SK-N-SH (cell line): ENCODE data around the gene ASAP3. TPM values are rescaled to one million over a fixed set of nuclear protein-coding genes. Genes with fewer than 3 reads are reported as not detected.

Experiments used
- CTCF ChIA-PET: fragments of 300-600, 350-600 bp; formaldehyde crosslinking; extraction: SDS; loops from one replicate; lab custom pipeline; 2021; lab: Yijun Ruan, JAX
- POLR2A ChIA-PET: fragments of 350-600 bp; sonication (Branson Sonifier 250); formaldehyde crosslinking; extraction: SDS; loops from one replicate; lab custom pipeline; 2020; ENCODE audit warnings: antibody characterized with exemption, inconsistent platforms; lab: Yijun Ruan, JAX
- DNase-seq: peaks from one replicate; pipeline ENCODE4 v3.0.0; 2012
- H2AFZ ChIP-seq: fragments of 200-600 bp; sonication (generic); 2 replicates; pipeline ENCODE4 v1.8.1; 2016; ENCODE audit warnings: antibody characterized with exemption, mild to moderate bottlenecking, low read depth
- H3F3A ChIP-seq: fragments of 200-600 bp; sonication (generic); replicated peaks from 2 replicates; pipeline ENCODE3; 2016; ENCODE audit warnings: antibody characterized with exemption, mild to moderate bottlenecking; ENCODE audit not compliant: insufficient read depth
- H3K27ac ChIP-seq, 2 experiments: fragments of 200-500 bp in 1 of 2; fragments of 200-600 bp in 1 of 2; sonication (Bioruptor generic) in 1 of 2; sonication (generic), shearing (Covaris generic) in 1 of 2; 2 replicates each; pipeline versions ENCODE4 v1.5.1 to v1.6.1; 2014 to 2016; ENCODE audit warnings: low read depth in 2 of 2, inconsistent platforms in 1 of 2, low read length in 1 of 2, mild to moderate bottlenecking in 1 of 2, mixed read lengths in 1 of 2
- H3K27me3 ChIP-seq: fragments of 200-600 bp; sonication (generic), shearing (Covaris generic); 2 replicates; pipeline ENCODE4 v1.6.1; 2016; ENCODE audit warnings: mixed run types; ENCODE audit not compliant: insufficient read depth
- H3K36me3 ChIP-seq, 2 experiments: fragments of 200-500 bp in 1 of 2; fragments of 200-600 bp in 1 of 2; sonication (Bioruptor generic) in 1 of 2; sonication (generic) in 1 of 2; replicated peaks in 1 of 2; 2 replicates each; pipeline versions ENCODE3 to v1.5.1; 2014 to 2016; ENCODE audit warnings: low read length in 1 of 2, mild to moderate bottlenecking in 1 of 2; ENCODE audit not compliant: insufficient read depth in 2 of 2, control insufficient read depth in 1 of 2
- H3K4me1 ChIP-seq, 2 experiments: fragments of 200-500 bp in 1 of 2; fragments of 200-600 bp in 1 of 2; sonication (Bioruptor generic) in 1 of 2; sonication (generic), shearing (Covaris generic) in 1 of 2; 2 replicates each; pipeline versions ENCODE4 v1.5.1 to v1.6.1; 2014 to 2016; ENCODE audit warnings: low read depth in 1 of 2, low read length in 1 of 2, mixed run types in 1 of 2; ENCODE audit not compliant: insufficient read depth in 2 of 2, control insufficient read depth in 1 of 2
- H3K4me2 ChIP-seq: fragments of 200-600 bp; sonication (generic), shearing (Covaris generic); 2 replicates; pipeline ENCODE4 v1.6.1; 2017; ENCODE audit warnings: mixed run types
- H3K4me3 ChIP-seq, 2 experiments: fragments of 200-500 bp in 1 of 2; fragments of 200-600 bp in 1 of 2; sonication (Bioruptor generic) in 1 of 2; sonication (generic), shearing (Covaris generic) in 1 of 2; 2 replicates each; pipeline versions ENCODE4 v1.5.1 to v1.8.1; 2014 to 2016; ENCODE audit warnings: low read depth in 2 of 2, inconsistent platforms in 1 of 2, low read length in 1 of 2, mild to moderate bottlenecking in 1 of 2, mixed read lengths in 1 of 2, moderate library complexity in 1 of 2
- H3K79me2 ChIP-seq: fragments of 200-600 bp; sonication (generic); 2 replicates; pipeline ENCODE4 v1.8.1; 2017; ENCODE audit warnings: mild to moderate bottlenecking; ENCODE audit not compliant: insufficient read depth
- H3K9ac ChIP-seq: fragments of 200-600 bp; sonication (generic); 2 replicates; pipeline ENCODE4 v1.6.1; 2017; ENCODE audit warnings: mixed run types
- H3K9me2 ChIP-seq: fragments of 200-600 bp; sonication (generic); 2 replicates; pipeline ENCODE4 v1.6.1; 2017; ENCODE audit warnings: mixed run types
- H3K9me3 ChIP-seq: fragments of 200-600 bp; sonication (generic); 2 replicates; pipeline ENCODE4 v1.6.1; 2017; ENCODE audit warnings: mixed run types, mild to moderate bottlenecking, moderate library complexity
- H4K20me1 ChIP-seq: fragments of 200-600 bp; sonication (generic); 2 replicates; pipeline ENCODE4 v1.6.1; 2017; ENCODE audit warnings: mild to moderate bottlenecking, mixed run types; ENCODE audit not compliant: insufficient read depth
- CHD2 ChIP-seq: fragments of 150-350 bp; IDR thresholded peaks from 2 replicates; pipeline ENCODE4 v1.6.1; 2018; ENCODE audit warnings: low read length; ENCODE audit not compliant: partially characterized antibody
- ELF1 ChIP-seq: IDR thresholded peaks from 2 replicates; pipeline ENCODE4 v1.4.0; 2012
- EP300 ChIP-seq, 2 experiments: IDR thresholded peaks; 2 replicates each; pipeline versions ENCODE4 v1.4.0 to v1.6.1; 2012; ENCODE audit warnings: borderline replicate concordance in 1 of 2, low read depth in 1 of 2, low read length in 1 of 2
- FOSL2 ChIP-seq: IDR thresholded peaks from 2 replicates; pipeline ENCODE4 v1.4.0; 2012; ENCODE audit warnings: low read depth, mild to moderate bottlenecking, moderate library complexity, borderline replicate concordance
- FOXJ3 ChIP-seq: sonication (generic); formaldehyde crosslinking; IDR thresholded peaks from 2 replicates; pipeline ENCODE4 v1.5.1; 2020; ENCODE audit warnings: mild to moderate bottlenecking, missing genetic modification reagents
- FOXM1 ChIP-seq: IDR thresholded peaks from 2 replicates; pipeline ENCODE4 v1.4.0; 2012; ENCODE audit warnings: low read depth, mild to moderate bottlenecking
- GABPA ChIP-seq: IDR thresholded peaks from 2 replicates; pipeline ENCODE4 v1.4.0; 2012; ENCODE audit warnings: low read depth, mild to moderate bottlenecking
- IRF3 ChIP-seq: fragments of 150-350 bp; IDR thresholded peaks from 2 replicates; pipeline ENCODE4 v1.6.1; 2016; ENCODE audit warnings: mild to moderate bottlenecking, low read depth, low read length
- JUND ChIP-seq: IDR thresholded peaks from 2 replicates; pipeline ENCODE4 v1.4.0; 2012
- MXI1 ChIP-seq: IDR thresholded peaks from 2 replicates; pipeline ENCODE4 v1.6.1; 2012; ENCODE audit warnings: mild to moderate bottlenecking, low read depth, low read length, improper control_type of control experiment
- NFIC ChIP-seq: IDR thresholded peaks from 2 replicates; pipeline ENCODE4 v1.4.0; 2012; ENCODE audit warnings: borderline replicate concordance
- NRF1 ChIP-seq: IDR thresholded peaks from 2 replicates; pipeline ENCODE4 v1.6.1; 2012; ENCODE audit warnings: low read depth, mild to moderate bottlenecking, low read length
- POLR2AphosphoS5 ChIP-seq: IDR thresholded peaks from 2 replicates; pipeline ENCODE4 v1.6.1; 2012; ENCODE audit warnings: low read depth, low read length
- RAD21 ChIP-seq: IDR thresholded peaks from 2 replicates; pipeline ENCODE4 v1.6.1; 2012; ENCODE audit warnings: mild to moderate bottlenecking, low read length
- RCOR1 ChIP-seq: fragments of 150-350 bp; IDR thresholded peaks from 2 replicates; pipeline ENCODE4 v1.6.1; 2017; ENCODE audit warnings: antibody characterized with exemption, low read length
- RFX5 ChIP-seq: IDR thresholded peaks from 2 replicates; pipeline ENCODE4 v1.6.1; 2012; ENCODE audit warnings: mild to moderate bottlenecking, improper control_type of control experiment, low read length
- RXRA ChIP-seq: IDR thresholded peaks from 2 replicates; pipeline ENCODE4 v1.4.0; 2012; ENCODE audit warnings: low read depth, mild to moderate bottlenecking, borderline replicate concordance
- SIN3A ChIP-seq: IDR thresholded peaks from 2 replicates; pipeline ENCODE4 v1.6.1; 2012; ENCODE audit warnings: low read depth, mild to moderate bottlenecking, low read length, moderate library complexity, borderline replicate concordance
- SMC3 ChIP-seq: IDR thresholded peaks from 2 replicates; pipeline ENCODE4 v1.6.1; 2012; ENCODE audit warnings: low read depth, low read length, improper control_type of control experiment
- TAF1 ChIP-seq: IDR thresholded peaks from 2 replicates; pipeline ENCODE4 v1.6.1; 2012; ENCODE audit warnings: low read depth, mild to moderate bottlenecking, low read length, moderate library complexity, borderline replicate concordance
- TCF12 ChIP-seq: IDR thresholded peaks from 2 replicates; pipeline ENCODE4 v1.4.0; 2012
- USF2 ChIP-seq: fragments of 150-350 bp; IDR thresholded peaks from 2 replicates; pipeline ENCODE4 v1.6.1; 2017; ENCODE audit warnings: antibody characterized with exemption, low read length, low read depth, borderline replicate concordance
- YY1 ChIP-seq: IDR thresholded peaks from 2 replicates; pipeline ENCODE4 v1.4.0; 2012; ENCODE audit warnings: low read depth, mild to moderate bottlenecking
- ZBTB33 ChIP-seq: IDR thresholded peaks from 2 replicates; pipeline ENCODE4 v1.4.0; 2012; ENCODE audit warnings: low read depth, borderline replicate concordance
- WGBS: methylation state at CpG from one replicate; pipeline ENCODE4 v1.1.6; 2017; ENCODE audit warnings: low lambda C conversion rate; 5-methylcytosine and 5-hydroxymethylcytosine counted together
- polyA plus RNA-seq, 3 experiments: library from polyadenylated mRNA; depleted of rRNA; stranded (reverse); fragments of >200 nt; gene quantifications; 2 replicates each; pipeline ENCODE4 v1.2.3, GENCODE V29; 2012
- TF ChIP-seq, protein P1 (sequence below): IDR thresholded peaks from 2 replicates; pipeline ENCODE4 v1.6.1; 2012; ENCODE audit warnings: mild to moderate bottlenecking, low read depth, low read length, moderate library complexity
- TF ChIP-seq, protein P2 (sequence below): IDR thresholded peaks from 2 replicates; pipeline ENCODE4 v1.4.0; 2012; ENCODE audit warnings: low read depth
- TF ChIP-seq, protein P3 (sequence below): IDR thresholded peaks from 2 replicates; pipeline ENCODE4; 2012

The ASAP3 gene
- polyA plus RNA-seq, 1 of the 3 experiments (the other 2 are of a cell fraction) = 19.6 TPM

- H3K27me3 ChIP-seq = no peaks in the 10 kb centered on the region
- 31% methylated on average over 4 of the region's 4 CpGs for WGBS
- H3K27ac ChIP-seq = peak overlapping the region; percentile 70 to 88
- CTCF ChIA-PET = interaction anchor here (1.2 to 3.0 kb wide), 2 partner anchors 10 to 23 kb away, joined by 4 to 31 read pairs; no protein-coding TSS in a partner anchor
- H4K20me1 ChIP-seq = no peaks in the 10 kb centered on the region
- peaks cover 6 to 20% of the 10 kb centered on the region in 2 experiments; a peak in 3 of 4 replicates for H3K4me1 ChIP-seq
- POLR2A ChIA-PET = no interaction called here
- no peaks in the 10 kb centered on the region for H3K79me2 ChIP-seq
- no peaks in the 10 kb centered on the region for H3K36me3 ChIP-seq
- H3F3A ChIP-seq = peaks cover 31% of the 10 kb centered on the region
- H3K9ac ChIP-seq = peak overlapping the region; percentile 32; the same call in 1 of the 2 replicates
- peak overlapping the region; percentile 66 for H3K4me2 ChIP-seq
- no peaks in the 10 kb centered on the region for H3K9me2 ChIP-seq
- DNase-seq = no peak
- H3K4me3 ChIP-seq = no peak overlapping the region
- peak overlapping the region; percentile 25; the same call in 1 of the 2 replicates for H2AFZ ChIP-seq
- H3K9me3 ChIP-seq = no peaks in the 10 kb centered on the region
- TF ChIP-seq RXRA (peak; percentile 84), FOSL2 (peak; percentile 64), ZBTB33 (no peak), FOXJ3 (CRISPR knock-in tag) (no peak), EP300 (IDR thresholded peaks at IDR 0.05; ENCODE audit: borderline replicate concordance in 1 of 2, low read depth in 1 of 2, low read length in 1 of 2) (peak in 1 of 2 experiments; percentile 42; a peak in 1 of 4 replicates), TCF12 (peak; percentile 97), GABPA (no peak), SIN3A (peak; percentile 57; the same call in 1 of the 2 replicates), POLR2AphosphoS5 (peak; percentile 78), USF2 (no peak), FOXM1 (no peak), RFX5 (no peak), IRF3 (no peak), JUND (peak; percentile 61; the same call in 1 of the 2 replicates), ELF1 (no peak), SMC3 (no peak), NFIC (peak; percentile 40; the same call in 1 of the 2 replicates), TAF1 (no peak), RAD21 (no peak), MXI1 (no peak), YY1 (no peak), NRF1 (no peak), RCOR1 (no peak), CHD2 (no peak)
- TF ChIP-seq, protein P1, sequence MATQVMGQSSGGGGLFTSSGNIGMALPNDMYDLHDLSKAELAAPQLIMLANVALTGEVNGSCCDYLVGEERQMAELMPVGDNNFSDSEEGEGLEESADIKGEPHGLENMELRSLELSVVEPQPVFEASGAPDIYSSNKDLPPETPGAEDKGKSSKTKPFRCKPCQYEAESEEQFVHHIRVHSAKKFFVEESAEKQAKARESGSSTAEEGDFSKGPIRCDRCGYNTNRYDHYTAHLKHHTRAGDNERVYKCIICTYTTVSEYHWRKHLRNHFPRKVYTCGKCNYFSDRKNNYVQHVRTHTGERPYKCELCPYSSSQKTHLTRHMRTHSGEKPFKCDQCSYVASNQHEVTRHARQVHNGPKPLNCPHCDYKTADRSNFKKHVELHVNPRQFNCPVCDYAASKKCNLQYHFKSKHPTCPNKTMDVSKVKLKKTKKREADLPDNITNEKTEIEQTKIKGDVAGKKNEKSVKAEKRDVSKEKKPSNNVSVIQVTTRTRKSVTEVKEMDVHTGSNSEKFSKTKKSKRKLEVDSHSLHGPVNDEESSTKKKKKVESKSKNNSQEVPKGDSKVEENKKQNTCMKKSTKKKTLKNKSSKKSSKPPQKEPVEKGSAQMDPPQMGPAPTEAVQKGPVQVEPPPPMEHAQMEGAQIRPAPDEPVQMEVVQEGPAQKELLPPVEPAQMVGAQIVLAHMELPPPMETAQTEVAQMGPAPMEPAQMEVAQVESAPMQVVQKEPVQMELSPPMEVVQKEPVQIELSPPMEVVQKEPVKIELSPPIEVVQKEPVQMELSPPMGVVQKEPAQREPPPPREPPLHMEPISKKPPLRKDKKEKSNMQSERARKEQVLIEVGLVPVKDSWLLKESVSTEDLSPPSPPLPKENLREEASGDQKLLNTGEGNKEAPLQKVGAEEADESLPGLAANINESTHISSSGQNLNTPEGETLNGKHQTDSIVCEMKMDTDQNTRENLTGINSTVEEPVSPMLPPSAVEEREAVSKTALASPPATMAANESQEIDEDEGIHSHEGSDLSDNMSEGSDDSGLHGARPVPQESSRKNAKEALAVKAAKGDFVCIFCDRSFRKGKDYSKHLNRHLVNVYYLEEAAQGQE = no peak
- TF ChIP-seq, protein P2, sequence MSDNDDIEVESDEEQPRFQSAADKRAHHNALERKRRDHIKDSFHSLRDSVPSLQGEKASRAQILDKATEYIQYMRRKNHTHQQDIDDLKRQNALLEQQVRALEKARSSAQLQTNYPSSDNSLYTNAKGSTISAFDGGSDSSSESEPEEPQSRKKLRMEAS = peak; percentile 69
- TF ChIP-seq, protein P3, sequence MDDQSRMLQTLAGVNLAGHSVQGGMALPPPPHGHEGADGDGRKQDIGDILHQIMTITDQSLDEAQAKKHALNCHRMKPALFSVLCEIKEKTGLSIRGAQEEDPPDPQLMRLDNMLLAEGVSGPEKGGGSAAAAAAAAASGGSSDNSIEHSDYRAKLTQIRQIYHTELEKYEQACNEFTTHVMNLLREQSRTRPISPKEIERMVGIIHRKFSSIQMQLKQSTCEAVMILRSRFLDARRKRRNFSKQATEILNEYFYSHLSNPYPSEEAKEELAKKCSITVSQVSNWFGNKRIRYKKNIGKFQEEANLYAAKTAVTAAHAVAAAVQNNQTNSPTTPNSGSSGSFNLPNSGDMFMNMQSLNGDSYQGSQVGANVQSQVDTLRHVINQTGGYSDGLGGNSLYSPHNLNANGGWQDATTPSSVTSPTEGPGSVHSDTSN = peak; percentile 90
Observed at GRCh38 chr1:23394181-23394580, 89.8 kb downstream of the ASAP3 start.
